ENCODE measurements around the gene ADORA3.
"Not testable (repeated sequence)": the region's sequence is repeated elsewhere in the genome, so short reads cannot be mapped to it uniquely, and the experiment has no call there.

Gene ADORA3

GRCh38 chr1:111503585-111504060, at the start of gene ADORA3, which contains the start of gene TMIGD3:
Gene ADORA3 (minus strand): TSS chr1:111503633. CDS start chr1:111503354, 279 bp downstream.
Gene TMIGD3 (minus strand): TSS chr1:111503633. CDS start chr1:111503354, 279 bp downstream.
- H3K27ac ChIP-seq: no peak within 1 kb of the TSS
- ChIA-PET POLR2A (ENCODE audit: low non-redundant PET) (no interaction called here), CTCF (no interaction called here)
- DNase-seq (ENCODE audit: low spot score): no peak
- TF ChIP-seq, protein P1, sequence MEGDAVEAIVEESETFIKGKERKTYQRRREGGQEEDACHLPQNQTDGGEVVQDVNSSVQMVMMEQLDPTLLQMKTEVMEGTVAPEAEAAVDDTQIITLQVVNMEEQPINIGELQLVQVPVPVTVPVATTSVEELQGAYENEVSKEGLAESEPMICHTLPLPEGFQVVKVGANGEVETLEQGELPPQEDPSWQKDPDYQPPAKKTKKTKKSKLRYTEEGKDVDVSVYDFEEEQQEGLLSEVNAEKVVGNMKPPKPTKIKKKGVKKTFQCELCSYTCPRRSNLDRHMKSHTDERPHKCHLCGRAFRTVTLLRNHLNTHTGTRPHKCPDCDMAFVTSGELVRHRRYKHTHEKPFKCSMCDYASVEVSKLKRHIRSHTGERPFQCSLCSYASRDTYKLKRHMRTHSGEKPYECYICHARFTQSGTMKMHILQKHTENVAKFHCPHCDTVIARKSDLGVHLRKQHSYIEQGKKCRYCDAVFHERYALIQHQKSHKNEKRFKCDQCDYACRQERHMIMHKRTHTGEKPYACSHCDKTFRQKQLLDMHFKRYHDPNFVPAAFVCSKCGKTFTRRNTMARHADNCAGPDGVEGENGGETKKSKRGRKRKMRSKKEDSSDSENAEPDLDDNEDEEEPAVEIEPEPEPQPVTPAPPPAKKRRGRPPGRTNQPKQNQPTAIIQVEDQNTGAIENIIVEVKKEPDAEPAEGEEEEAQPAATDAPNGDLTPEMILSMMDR (conservative IDR thresholded peaks at IDR 0.05; ENCODE audit: low read depth): no peak

- peak; percentile 85 for DNase-seq (ENCODE audit: low spot score)
- TF ChIP-seq, protein P1 (conservative IDR thresholded peaks at IDR 0.05; ENCODE audit: low read depth): no peak
- no peak overlapping the region for H3K27ac ChIP-seq
- POLR2A ChIA-PET (ENCODE audit: low non-redundant PET): no interaction called here
- CTCF ChIA-PET: no interaction called here
Measured at GRCh38 chr1:111553196-111553595, 49.8 kb upstream of the ADORA3 start.

DNA sequence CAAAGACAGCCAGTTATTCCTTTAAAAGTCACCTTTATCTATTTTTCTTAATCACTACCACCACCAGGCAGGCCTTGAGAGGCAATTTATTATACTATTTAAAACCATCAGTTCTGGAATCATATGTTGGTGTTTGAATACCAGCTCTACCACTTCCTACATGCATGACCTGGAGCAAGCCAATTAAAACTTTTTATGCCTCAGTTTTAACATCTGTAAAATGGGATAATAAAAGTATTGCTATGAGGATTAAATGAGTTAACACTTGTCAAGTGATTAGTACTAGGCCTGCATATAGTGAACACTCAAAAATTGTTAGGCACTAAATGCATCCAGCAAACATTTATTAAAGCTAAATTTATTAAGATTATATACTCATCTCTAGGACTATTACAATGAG, 49.2 kb upstream of the ADORA3 start:
- POLR2A ChIA-PET (ENCODE audit: low non-redundant PET): no interaction called here
- TF ChIP-seq, protein P1 (conservative IDR thresholded peaks at IDR 0.05; ENCODE audit: low read depth): no peak
- DNase-seq (ENCODE audit: low spot score): no peak
- H3K27ac ChIP-seq: no peak overlapping the region
- CTCF ChIA-PET: no interaction called here

DNA sequence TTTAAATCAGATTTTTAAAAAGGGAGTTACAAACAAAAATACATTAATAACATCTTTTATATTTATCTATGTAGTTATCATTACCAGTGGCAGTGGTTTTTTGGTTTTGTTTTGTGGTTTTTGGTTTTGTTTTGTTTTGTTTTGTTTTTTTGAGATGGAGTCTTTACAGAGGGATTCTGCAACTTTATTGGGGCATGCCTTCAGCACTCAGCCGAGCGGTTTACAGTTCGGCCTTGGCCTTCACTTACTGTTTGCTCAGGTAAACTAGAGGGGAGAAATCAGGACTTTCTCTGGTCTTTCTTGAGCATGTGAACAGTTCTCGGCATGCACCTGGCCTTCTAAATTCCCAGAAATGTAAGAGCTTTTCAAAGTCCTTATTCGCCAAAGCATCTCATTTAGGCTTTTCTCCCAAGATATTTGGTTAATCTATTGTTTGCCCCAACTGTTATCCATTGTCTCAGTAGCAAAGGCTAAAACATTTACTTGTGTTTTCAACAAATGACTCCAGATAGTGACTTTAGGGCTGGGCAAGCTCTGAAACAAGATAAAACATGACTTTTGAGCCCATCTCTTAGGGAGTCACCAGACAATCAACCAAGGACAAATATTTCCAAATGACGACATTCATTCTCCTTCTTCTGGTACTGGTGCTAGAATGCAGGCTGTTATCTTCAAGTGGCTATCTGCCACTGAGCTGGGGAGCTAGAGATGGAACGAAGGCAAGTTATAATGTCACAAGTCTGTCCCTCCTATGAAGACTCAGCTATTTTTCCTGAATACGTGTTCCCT, 48.4 kb upstream of the ADORA3 start:
- ChIA-PET POLR2A (ENCODE audit: low non-redundant PET) (no interaction called here), CTCF (no interaction called here)
- no peak for DNase-seq (ENCODE audit: low spot score)
- H3K27ac ChIP-seq: no peak overlapping the region
- TF ChIP-seq, protein P1 (conservative IDR thresholded peaks at IDR 0.05; ENCODE audit: low read depth): no peak

- DNase-seq (ENCODE audit: low spot score); POLR2A ChIA-PET (ENCODE audit: low non-redundant PET); H3K27ac ChIP-seq: not testable (repeated sequence)
- CTCF ChIA-PET: interaction anchor here (1.0 kb wide), 1 partner anchor 10 kb away, joined by 4 read pairs; no protein-coding TSS in a partner anchor
Measured at GRCh38 chr1:111547786-111548185, 44.4 kb upstream of the ADORA3 start.

- ChIA-PET POLR2A (ENCODE audit: low non-redundant PET) (no interaction called here), CTCF (interaction anchor here (0.6 to 0.8 kb wide), 2 partner anchors 34 to 649 kb away, joined by 3 to 6 read pairs; no protein-coding TSS in a partner anchor)
- peak overlapping the region; percentile 72 for H3K27ac ChIP-seq
- TF ChIP-seq, protein P1 (conservative IDR thresholded peaks at IDR 0.05; ENCODE audit: low read depth): no peak
- peak; percentile 13 for DNase-seq (ENCODE audit: low spot score)
Measured at GRCh38 chr1:111542187-111542586, 38.8 kb upstream of the ADORA3 start.

- peak overlapping the region; percentile 72; the same call in 1 of the 2 replicates for H3K27ac ChIP-seq
- ChIA-PET CTCF (interaction anchor here (0.6 to 0.8 kb wide), 2 partner anchors 34 to 650 kb away, joined by 3 to 6 read pairs; no protein-coding TSS in a partner anchor), POLR2A (ENCODE audit: low non-redundant PET) (no interaction called here)
- peak; percentile 89 for DNase-seq (ENCODE audit: low spot score)
- TF ChIP-seq, protein P1 (conservative IDR thresholded peaks at IDR 0.05; ENCODE audit: low read depth): no peak
Measured at GRCh38 chr1:111541721-111542120, 38.3 kb upstream of the ADORA3 start.

All from RWPE1 (cell line).